HG02759 (cell line): Measurements from ENCODE around the gene FLYWCH2.
"Not testable (repeated sequence)": the region's sequence is repeated elsewhere in the genome, so short reads cannot be mapped to it uniquely, and the experiment has no call there.

ENCODE experiments used
- ATAC-seq: cut with Tn5 transposase; IDR thresholded peaks from one replicate; pipeline ENCODE4 v1.9.1; 2021; ENCODE audit warnings: mild to moderate bottlenecking, moderate library complexity; ENCODE audit not compliant: unreplicated experiment

The FLYWCH2 gene

DNA sequence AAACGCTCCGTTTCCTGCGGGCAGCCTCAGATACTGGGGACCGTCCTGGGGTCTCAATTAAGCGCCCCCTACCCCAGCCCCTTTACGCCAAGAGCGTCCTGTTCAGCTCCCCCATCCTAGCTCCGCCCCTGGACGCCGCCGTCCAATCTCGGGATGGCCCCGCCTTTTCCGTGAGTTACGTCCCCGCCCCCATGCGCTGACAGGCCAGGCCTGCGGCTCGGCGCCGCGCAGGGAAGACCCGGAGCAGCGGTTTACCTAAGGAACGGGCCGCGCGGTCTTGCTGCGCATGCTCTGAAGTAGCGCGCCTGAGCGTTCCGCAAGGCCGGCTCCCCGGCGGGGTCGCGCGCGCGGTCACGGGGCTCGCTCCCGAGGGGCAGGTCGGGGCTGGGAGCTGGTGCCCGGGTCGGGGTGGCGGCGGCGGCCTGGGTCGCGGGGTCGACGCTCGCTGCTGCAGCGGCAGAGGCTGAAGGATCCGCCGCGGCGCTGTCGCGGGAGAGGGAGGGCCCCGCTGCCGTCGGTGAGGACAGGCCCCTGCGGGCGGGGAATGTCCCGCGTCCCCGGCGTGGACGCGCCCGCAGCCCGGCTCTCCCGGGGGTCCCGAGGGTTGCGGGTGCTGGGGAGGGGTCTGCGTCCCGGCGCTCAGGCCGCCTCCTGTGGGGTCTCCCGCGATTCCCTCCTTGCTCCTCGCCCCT lies 28.8 kb downstream of the FLYWCH2 start, which contains the start of gene FLYWCH1:
FLYWCH1 (plus strand) TSS at position 294 of the 692 bp plus-strand sequence. CDS start 17,755 bp downstream, outside the sequence.
- ATAC-seq: peak; percentile 91

DNA sequence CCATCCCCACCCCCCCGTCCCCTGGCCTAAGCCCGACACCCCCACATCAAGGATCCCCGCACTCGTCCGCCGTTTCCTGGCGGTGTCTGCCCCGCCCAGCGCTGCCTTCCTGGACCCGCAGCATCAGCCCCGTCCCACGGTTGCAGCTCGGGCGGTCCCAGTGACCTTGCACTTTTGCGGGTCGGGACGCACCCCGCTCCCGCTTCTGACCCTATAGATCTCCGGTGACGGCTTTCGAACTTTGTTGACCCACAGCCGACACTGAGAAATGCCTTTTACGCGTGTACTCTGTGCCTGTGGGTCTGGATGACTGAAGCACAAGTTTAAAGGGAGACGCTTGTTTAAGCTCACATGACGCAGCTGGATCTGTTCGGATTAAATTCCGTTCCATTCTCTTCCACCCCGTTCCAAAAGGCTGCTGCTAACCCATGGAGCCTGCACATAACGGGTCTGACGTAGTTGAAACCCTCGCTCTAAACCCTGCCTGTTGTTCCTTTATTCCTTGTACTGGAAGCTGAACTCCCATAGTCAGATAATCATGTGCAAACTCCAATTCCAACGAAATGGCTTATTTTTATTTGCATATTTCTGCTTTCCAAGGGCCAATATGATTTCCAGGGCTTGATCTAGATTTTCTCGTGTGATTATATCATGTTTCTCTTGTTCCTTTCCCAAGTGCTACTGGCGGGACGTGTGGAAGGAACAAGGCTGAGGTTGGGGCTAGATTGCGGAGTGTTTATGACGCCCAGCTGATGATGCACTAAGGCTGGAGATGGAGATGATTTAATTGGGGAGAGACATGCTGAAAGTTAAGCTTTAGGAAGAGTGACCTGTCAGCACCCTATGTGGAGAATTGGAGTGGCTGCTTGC lies 29.6 kb downstream of the FLYWCH2 start:
- peak; percentile 25 for ATAC-seq

DNA sequence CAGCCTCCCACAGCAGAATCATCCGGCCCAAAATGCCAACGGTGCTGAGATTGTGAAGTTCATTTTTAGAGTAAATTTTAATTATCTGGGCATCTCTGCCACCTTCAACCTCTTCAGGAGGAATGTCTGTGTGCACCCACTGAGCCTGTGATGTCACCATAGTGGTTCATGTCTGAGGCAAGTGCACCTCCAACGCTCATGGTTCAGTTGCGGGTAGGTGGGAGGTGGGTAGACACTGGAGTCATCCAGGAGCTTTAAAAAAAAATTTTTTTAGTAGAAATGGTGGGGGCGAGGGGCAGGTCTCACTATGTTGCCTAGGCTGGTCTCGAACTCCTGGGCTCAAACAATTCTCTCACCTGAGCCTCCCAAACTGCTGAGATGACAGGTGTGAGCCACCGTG lies 30.6 kb downstream of the FLYWCH2 start:
- ATAC-seq: no peak

DNA sequence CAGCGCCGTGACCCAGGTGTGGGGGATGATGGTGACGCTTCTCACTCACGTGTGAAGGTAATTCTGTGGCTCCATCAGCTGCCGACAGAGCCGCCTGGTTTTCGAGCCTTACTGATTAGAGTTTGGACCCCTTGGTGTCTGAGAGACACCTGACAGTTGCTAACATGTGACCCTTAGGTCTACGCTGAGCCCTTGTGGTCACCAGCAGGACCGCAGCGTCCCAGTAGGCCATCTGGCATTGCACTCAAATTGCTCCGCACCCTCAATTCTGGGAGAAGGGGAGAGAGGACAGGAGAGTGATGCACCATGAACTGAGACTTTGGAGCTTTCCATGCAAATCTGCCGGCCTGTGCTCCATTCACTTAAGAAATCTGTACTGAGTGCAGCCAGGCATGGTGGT lies 31.2 kb downstream of the FLYWCH2 start:
- ATAC-seq: no peak

DNA sequence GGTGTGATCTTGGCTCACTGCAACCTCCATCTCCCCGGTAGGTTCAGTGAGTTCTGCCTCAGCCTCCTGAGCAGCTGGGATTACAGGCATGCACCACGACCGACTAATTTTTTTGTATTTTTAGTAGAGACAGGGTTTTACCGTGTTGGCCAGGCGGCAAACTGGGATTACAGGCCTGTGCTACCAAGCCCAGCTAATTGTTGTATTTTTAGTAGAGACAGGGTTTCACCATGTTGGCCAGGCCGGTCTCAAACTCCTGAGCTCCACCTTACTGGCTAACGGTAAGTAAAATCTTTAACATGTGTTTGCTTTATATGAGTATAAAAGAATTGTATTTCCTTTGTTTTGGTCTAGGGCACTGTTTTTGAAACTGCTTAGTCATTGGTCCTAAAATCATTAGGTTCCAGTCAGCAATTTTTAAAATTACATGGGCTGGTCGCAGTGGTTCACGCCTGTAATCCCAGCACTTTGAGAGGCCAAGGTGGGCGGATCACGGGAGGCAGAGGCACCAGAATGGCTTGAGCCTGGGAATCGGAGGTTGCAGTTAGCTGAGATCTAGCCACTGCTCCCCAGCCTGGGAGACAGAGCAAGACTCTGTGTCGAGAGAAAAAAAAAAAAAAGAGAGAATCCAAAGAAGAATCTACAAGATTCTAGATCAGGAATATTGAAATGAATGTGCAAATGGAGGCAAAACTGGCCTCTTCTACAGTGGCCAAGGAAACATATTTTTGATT lies 32.3 kb downstream of the FLYWCH2 start:
- ATAC-seq: no peak

DNA sequence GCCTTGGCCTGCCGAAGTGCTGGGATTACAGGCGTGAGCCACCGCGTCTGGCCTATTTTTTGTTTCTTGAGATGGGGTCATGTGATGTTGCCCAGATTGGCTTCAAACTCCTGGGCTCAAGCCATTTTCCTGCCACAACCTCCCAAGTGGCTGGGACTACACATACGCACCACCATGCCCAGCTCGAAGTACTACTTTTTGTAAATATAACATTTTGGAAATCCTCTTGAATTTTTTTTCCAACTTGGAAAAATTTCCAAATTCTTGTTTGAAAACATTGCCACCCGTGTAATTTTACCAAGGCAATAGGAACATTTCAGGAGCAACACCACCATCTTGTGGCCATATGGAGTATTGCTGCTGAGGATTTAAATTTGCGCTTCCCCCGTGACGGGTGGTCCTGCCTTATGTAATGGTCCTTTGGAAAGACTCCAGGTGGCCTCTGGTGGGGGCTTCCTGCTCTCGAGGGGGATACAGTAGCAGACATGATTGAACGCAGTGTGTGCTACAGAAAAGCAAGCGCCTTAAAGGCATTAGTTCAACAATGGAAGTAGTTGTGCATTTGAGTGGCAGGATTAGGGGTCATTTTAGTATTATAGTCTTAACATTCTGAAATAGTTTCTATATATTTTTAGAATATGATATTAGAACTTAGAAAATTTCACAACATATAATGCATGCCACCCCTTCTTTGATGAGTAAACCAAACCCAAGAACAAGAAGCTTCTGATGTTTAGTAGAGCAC lies 36.7 kb downstream of the FLYWCH2 start:
- no peak for ATAC-seq

DNA sequence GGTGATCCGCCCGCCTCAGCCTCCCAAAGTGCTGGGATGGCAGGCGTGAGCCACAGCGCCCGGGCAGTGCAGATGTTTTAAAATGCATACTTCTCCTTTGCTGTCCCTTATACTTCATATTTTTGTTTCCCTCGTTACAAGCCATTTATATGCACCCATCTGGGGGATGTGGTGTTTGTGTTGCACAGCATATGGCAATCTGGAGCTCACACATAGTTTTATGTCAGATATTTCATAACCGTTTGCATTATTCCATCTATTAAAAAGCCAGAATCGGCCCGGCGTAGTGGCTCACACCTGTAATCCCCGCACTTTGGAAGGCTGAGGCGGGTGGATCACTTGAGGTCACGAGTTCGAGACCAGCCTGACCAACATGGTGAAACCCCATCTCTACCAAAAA lies 40.5 kb downstream of the FLYWCH2 start:
- ATAC-seq: no peak

DNA sequence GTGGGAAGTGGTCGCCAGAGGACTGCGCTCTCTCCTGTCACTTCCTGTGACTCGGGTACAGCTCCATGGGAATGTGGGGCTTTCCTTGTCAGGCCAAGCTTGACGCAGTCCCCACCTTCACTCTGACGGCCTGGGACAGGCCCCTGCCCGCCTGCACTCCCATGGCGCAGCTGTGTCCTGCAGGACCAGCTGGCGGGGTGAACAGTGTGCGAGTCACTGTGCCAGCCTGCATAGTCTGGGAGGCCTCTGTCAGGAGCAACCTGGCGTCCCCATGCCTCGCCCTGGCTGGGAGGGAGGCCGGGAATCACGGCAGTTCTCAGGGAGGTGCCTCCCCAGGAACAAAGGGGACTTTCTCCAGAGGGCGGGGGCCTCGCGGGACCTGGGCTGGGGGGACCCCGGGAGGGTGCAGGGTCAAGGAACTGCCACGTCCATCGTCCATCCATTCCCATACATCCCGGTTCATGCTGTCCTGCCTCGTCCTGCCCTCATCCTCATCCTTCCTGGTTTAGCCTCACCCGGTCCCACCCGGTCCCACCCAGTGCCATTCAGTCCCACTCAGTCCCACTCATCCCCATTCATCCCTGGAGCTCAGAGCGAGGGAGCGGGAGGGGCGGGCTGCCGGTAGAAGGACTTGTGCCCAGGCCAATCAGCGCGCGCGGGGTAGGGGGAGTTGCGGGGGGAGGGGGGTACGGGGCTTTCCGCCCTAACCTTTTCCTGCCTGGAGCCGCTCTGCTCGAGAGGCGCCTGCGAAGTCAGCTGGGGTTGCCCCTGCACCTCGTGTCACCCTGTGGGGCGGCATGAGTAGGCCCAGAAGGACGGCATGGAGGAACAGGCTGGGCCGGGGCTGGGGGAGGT lies 42.1 kb downstream of the FLYWCH2 start:
- ATAC-seq: no peak

DNA sequence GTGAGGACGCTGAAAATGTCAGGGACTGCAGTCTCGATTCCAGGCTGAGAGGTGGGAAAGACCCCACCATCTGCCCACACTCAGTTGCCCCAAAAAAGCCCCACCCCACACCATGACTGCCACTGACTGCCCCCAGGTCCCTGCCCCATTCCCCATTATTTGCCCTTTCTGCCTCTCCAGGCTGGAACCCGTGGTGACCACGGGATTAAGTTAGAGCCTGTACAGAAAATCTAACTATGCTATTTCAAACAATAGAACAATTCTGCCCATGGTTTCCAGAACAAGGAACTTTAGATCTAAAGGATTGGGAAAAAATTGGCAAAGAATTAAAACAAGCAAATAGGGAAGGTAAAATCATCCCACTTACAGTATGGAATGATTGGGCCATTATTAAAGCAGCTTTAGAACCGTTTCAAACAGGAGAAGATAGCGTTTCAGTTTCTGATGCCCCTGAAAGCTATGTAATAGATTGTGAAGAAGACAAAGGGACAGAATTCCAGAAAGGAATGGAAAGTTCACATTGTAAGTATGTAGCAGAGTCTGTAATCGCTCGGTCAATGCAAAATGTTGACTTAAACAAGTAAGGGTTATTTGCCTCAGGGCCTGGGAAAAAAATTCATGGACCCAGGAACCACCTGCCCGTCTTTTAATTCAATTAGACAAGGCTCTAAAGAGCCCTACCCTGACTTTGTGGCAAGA lies 43.1 kb downstream of the FLYWCH2 start:
- ATAC-seq: no peak

DNA sequence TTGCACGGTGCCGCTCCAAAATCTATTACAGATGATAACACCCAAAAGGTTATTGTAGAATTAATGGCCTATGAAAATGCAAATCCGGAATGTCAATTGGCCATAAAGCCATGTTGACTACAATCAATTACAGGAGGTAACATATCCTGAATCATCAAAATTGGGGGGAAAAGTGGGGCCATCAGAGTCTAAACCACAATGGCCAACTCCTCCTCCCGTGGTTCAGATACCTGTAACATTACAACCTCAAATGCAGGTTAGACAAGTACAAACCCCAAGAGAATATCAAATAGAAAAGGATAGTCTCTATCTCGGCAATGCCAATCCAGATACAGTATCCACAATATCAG lies 43.6 kb downstream of the FLYWCH2 start:
- ATAC-seq: no peak

DNA sequence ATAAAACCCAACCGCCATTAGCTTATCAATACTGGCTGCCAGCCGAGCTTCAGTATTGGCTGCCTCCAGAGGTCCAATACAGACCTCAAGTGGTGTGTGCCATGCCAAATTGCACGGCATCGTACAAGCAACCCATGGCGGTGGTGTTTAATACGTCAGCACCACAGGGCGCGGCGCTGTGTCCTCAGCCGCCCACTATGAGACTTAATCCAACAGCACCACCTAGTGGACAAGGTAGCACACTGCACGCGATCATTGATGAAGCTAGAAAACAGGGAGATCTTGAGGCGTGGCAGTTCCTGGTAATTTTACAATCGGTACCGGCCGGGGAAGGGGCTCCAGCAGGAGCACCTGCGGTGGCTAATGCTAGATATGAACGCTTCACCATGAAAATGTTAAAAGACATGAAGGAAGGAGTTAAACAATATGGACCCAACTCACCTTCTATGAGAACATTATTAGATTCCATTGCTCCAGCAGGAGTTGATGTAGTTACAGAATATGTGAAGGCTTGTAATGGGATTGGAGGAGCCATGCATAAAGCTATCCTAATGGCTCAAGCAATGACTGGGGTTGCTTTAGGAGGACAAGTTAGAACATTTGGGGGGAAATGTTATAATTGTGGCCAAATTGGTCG lies 44.1 kb downstream of the FLYWCH2 start:
- peak; percentile 64 for ATAC-seq

DNA sequence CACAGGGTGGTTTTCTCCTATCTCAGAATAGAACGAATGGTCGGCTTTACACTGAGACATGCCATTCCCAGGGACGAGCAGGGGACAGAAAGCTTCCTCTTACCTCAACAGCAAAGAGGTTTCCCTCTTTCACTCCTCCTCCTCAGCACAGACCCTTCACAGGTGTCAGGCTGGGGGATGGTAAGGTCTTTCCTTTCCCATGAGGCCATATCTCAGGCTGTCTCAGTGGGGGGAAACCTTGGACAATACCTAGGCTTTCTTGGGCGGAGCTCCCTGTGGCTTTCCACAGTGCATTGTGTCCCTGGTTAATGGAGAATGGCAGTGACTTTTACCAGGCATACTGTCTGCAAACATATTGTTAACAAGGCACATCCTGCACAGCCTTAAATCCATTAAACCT lies 45.1 kb downstream of the FLYWCH2 start:
- not testable (repeated sequence) for ATAC-seq

DNA sequence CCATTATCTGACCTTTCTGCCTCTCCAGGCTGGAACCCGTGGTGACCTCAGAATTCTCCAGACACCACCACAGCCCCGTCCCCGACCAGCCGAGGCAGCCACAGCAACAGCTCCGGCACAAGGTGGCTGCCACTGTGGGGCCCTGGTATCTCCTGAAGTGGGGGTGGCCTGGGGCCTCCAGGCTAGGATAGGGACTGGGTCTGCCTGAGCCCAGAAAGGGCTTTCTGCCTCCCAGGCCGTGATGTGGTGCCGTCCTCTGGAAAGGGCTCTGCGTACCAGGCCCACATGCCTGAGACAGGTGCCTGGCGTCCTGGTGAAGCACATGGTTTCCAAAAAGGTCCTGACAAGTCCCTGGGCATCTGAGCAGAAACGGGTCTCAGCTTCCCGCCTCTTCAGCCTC lies 45.8 kb downstream of the FLYWCH2 start:
- no peak for ATAC-seq

DNA sequence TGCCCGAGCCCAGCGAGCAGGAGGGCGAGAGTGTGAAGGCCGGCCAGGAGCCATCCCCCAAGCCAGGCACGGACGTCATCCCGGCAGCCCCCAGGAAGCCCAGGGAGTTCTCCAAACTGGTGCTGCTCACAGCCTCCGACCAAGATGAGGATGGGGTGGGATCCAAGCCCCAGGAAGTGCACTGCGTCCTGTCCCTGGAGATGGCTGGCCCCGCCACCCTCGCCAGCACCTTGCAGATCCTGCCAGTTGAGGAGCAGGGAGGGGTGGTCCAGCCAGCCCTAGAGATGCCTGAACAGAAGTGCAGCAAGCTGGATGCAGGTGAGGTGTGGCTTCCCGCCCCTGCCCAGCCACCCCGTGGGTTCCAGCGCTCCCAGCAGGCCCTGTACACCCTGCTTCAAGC lies 46.7 kb downstream of the FLYWCH2 start:
- no peak for ATAC-seq

DNA sequence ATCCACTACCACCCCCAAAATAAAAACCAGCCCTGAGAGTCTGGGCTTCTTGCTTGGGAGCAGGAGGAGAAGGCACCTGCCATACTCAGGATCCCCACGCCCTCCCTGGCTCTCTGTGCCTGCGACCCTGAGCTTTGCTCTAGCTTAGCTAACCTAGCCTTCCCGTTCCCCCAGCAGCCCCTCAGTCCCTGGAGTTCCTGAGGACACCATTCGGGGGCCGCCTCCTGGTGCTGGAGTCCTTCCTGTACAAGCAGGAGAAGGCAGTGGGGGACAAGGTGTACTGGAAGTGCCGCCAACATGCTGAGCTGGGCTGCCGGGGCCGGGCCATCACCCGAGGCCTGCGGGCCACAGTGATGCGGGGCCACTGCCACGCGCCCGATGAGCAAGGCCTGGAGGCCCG lies 47.2 kb downstream of the FLYWCH2 start:
- ATAC-seq: no peak

DNA sequence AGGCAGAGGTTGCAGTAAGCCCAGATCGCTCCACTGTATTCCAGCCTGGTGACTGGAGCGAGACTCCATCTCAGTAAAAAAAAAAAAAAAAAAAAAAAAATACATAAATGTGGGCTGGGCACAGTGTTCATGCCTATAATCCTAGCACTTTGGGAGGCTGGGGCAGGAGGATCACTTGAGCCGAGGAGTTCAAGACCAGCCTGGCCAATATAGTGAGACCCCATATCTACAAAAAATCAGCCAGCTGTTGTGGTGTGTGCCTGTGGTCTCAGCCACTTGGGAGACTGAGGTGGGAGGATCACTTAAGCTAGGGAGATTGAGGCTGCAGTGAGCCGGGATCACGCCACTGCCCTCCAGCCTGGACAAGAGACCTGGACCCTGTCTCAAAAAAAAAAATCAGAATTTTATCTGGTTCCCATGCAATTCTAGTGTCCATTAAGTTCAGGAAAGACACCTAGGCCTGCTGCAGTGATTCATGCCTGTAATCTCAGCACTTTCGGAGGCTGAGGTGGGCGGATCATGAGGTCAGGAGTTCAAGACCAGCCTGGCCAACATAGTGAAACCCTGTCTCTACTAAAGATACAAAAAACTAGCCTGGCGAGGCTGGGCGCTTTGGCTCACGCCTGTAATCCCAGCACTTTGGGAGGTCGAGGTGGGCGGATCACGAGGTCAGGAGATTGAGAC lies 48.4 kb downstream of the FLYWCH2 start:
- ATAC-seq: not testable (repeated sequence)

DNA sequence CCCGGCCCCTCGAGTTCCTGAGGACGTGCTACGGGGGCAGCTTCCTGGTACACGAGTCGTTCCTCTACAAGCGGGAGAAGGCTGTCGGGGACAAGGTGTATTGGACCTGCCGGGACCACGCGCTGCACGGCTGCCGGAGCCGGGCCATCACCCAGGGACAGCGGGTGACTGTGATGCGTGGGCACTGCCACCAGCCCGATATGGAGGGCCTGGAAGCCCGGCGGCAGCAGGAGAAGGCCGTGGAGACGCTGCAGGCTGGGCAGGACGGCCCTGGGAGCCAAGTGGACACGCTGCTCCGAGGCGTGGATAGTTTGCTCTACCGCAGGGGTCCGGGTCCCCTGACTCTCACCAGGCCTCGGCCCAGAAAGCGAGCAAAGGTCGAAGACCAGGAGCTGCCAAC lies 50.1 kb downstream of the FLYWCH2 start:
- ATAC-seq: no peak

DNA sequence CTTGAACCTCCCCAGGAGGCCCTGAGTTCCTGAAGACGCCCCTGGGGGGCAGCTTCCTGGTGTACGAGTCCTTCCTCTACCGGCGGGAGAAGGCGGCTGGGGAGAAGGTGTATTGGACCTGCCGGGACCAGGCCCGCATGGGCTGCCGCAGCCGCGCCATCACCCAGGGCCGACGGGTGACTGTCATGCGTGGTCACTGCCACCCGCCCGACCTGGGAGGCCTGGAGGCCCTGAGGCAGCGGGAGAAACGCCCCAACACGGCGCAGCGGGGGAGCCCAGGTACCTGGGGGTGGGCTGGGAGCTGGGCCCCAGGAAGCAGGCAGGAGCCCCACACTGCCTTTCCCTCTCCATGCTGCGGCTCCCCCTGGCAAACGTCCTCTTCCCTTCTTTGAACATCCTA lies 50.7 kb downstream of the FLYWCH2 start:
- no peak for ATAC-seq
